GM19397 (cell line): Measurements from ENCODE around the gene MUC20.
"Not testable (repeated sequence)": the region's sequence is repeated elsewhere in the genome, so short reads cannot be mapped to it uniquely, and the experiment has no call there.

Experiments used
- ATAC-seq: cut with Tn5 transposase; IDR thresholded peaks from one replicate; pipeline ENCODE4 v1.9.1; 2021; ENCODE audit warnings: mild to moderate bottlenecking, moderate library complexity; ENCODE audit not compliant: unreplicated experiment

Gene MUC20

DNA sequence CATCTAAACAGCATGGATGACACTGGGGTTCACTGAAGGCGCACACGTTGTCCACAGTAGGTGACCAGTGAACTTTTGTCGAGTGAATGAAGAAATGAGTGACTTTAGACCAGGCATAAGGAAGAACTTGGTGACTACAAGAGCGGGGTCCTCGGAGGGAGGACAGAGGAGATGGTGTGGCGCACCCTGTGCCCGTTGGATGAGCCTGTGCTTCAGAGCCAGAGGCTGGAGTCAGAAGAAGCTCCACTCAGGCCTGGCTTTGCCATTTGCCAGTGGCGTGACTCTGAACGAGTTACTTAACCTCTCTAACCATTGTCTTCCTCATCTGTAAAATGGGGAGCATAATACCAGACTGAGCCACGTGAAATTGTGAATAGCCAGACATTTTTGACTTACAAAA lies 48.8 kb downstream of the MUC20 start:
- ATAC-seq: no peak

DNA sequence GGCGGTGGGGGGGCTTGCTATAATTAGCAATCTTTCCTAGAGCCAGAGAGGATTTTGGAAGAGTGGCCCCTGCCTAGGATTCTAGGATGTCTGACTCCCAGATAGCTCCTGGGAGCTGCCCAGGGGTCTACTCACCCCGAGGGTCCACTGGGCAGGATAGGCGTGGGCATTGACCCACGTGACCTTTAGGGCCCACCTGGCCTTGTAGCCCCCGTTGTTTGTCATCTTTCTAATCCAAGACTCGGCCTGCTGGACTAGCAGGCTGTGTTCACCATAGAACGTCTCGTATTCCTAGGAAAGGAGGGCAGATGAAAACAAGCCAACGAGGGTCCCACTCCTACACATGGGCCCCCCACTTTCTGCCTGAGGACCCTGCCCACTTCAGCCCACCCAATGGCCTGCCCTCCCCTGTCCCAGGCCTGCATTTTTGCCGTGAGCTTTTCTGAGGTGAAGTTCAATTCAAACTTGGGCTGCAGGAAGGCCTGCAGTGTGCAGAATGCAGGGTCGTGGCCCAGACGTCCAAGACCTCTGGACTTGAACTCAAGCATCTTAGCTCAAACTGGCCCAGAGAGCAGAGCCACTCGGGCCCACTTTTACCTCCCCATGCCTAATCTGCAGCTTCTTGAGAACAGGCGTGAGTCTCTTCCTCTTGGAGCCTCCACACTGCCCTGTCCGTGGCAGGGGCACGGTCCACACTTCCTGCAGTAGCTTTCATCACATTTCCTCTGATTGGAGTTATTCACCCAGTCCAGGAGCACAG lies 49.5 kb downstream of the MUC20 start:
- no peak for ATAC-seq

DNA sequence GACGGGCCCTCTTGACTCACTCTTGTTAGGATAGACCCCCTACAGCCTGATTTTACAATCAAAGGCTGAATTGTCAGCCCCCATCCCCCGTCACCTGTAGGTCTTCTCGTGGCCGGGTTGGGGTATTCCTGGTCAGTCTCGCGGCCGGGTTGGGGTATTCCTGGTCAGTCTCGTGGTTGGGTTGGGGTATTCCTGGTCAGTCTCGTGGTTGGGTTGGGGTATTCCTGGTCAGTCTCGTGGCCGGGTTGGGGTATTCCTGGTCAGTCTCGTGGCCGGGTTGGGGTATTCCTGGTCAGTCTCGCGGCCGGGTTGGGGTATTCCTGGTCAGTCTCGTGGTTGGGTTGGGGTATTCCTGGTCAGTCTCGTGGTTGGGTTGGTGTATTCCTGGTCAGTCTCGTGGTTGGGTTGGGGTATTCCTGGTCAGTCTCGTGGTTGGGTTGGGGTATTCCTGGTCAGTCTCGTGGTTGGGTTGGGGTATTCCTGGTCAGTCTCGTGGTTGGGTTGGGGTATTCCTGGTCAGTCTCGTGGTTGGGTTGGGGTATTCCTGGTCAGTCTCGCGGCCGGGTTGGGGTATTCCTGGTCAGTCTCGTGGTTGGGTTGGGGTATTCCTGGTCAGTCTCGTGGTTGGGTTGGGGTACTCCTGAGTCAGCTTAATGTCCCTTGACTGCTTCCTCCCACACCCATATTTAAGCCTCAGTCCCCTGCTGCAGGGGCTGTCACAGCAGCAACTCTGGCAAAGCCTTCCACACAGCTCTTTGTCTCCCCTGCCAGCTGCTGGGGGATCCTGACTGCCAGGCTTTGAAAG lies 50.3 kb downstream of the MUC20 start:
- not testable (repeated sequence) for ATAC-seq

DNA sequence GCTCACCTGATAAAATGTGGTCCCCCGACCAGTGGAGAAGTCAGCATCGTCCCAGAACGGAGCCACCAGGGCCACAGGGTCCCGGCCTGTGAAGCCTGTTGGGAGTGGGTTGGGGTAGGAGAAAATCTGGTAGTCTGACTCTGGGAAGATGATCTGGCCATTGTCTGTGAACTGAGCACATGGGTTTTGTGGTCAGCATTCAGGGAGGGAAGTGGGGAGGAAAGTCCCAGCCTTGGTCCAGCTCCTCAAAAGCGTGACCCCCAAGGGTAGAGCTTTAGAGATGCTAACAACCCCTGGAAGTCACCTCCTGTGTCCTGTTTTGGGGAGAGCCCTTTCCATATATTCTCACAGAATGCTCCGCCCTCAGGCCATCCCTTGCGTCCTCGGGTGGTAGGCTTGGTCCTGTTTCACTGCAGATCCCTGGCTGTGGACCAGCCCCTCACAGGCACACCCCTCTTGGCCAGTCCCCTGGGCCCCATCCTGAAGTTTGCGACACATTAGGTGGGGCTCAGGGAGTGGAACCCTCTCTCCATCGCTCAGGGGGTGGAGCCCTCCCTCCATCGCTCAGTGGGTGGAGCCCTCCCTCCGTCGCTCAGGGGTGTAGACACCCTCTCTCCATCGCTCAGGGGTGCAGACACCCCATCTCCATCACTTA lies 51.0 kb downstream of the MUC20 start:
- no peak for ATAC-seq

DNA sequence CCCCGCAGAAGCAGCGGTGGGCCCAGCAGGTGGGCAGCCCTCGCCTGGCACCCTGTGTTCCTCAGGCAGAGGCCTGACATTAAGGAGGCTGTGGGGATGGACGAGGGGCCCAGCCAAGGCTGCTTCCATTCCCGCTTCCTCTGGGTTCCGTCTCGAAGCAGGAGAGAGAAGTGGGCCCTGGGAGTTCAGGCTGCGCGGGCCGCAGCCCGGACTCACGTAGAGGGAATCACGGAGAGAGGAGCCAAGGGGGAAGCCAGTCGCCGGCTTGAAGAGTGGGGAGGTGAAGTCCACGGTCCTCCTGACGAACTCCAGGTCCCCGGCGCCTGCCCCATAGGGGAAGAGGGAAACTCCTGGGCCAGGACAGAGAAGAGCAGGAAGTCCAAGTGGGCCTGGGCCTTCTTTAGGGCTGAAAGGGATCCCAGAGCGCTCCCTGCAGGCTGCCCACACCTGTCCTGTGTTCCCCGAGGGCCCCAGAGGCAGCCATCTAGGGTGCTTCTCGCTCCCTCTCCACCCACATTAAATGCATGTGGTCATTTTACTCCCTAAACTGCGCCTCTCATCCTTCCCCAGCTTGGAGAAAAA lies 53.3 kb downstream of the MUC20 start:
- ATAC-seq: no peak

DNA sequence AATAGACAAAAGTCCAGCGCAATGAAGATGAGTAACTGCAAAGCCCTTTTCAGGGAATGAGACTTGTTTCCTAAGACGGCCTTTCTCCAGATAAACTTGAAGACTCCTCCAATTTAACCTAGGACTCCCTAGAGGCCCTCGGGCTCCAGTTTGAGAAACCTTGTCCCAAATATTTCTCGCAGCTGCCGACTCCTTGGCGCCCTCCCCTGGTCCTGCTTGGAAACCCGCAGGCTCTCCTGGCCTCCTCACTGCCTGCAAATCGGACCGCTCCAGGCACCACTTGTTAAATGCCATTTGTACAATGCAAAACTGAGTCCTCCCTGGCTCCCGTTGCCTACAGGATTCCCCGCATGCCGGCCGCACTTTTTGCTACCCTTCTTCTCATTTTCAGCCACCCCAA lies 54.1 kb downstream of the MUC20 start:
- no peak for ATAC-seq

DNA sequence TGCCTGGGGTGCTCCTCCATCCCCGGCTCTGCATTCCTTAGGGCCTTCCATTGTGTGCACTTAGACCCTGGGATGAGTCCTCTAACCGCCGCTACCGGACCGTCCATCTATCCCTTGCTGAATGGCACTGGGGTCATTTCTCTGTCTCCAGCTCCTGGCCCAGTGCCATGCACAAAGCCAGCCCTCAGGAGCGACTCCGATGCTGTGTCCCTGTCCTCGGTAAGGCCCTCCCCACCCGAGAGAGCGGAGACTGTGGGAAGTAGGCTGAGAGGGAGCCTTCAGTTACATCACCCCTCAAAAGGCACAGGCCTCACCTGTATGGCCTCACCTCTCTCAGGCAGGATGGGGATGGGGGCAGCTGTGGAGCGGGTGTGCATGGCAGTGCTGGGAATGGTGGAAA lies 57.2 kb downstream of the MUC20 start:
- ATAC-seq: no peak

DNA sequence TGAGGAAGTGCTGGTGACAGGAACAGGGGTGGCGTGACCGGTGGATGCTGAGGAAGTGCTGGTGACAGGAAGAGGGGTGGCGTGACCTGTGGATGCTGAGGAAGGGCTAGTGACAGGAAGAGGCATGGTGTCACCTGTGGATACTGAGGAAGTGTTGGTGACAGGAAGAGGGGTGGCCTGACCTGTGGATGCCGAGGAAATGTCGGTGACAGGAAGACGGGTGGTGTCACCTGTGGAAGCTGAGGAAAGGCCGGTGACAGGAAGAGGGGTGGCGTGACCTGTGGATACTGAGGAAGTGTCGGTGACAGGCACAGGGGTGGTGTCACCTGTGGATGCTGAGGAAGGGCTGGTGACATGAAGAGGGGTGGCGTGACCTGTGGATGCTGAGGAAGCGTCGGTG lies 60.5 kb downstream of the MUC20 start:
- not testable (repeated sequence) for ATAC-seq
